Ectodermal cell (in vitro differentiated cells): ENCODE data around the gene TICAM1.
"Not testable (repeated sequence)": the region's sequence is repeated elsewhere in the genome, so short reads cannot be mapped to it uniquely, and the experiment has no call there.

ENCODE experiments used
- H3K27ac ChIP-seq: 2 replicates; pipeline ENCODE4 v1.7.0; 2013; ENCODE audit warnings: mild to moderate bottlenecking, low read depth, low read length; ENCODE audit not compliant: insufficient read depth, poor library complexity, severe bottlenecking
- H3K27me3 ChIP-seq: 2 replicates; pipeline ENCODE4 v1.7.0; 2013; ENCODE audit warnings: mild to moderate bottlenecking, low read length; ENCODE audit not compliant: insufficient read depth, control insufficient read depth, poor library complexity, severe bottlenecking
- H3K36me3 ChIP-seq: one replicate; pipeline ENCODE4 v1.7.0; 2013; ENCODE audit warnings: low read length; ENCODE audit not compliant: control insufficient read depth, insufficient read depth
- H3K4me1 ChIP-seq: one replicate; pipeline ENCODE4 v1.7.0; 2013; ENCODE audit warnings: low read length; ENCODE audit not compliant: control insufficient read depth, insufficient read depth
- H3K4me3 ChIP-seq: 2 replicates; pipeline ENCODE4 v1.7.0; 2013; ENCODE audit warnings: low read depth, low read length, control low read depth; ENCODE audit not compliant: insufficient read depth
- H3K9me3 ChIP-seq: 2 replicates; pipeline ENCODE4 v1.7.0; 2013; ENCODE audit warnings: mild to moderate bottlenecking, low read length, moderate library complexity; ENCODE audit not compliant: control insufficient read depth
- WGBS, 2 experiments: methylation state at CpG; one replicate each; pipeline ENCODE4 v1.1.7; 2013; ENCODE audit warnings: missing lambda C conversion rate in 2 of 2; 5-methylcytosine and 5-hydroxymethylcytosine counted together

Gene TICAM1

GRCh38 chr19:4805140-4805539 lies 26.4 kb downstream of the TICAM1 start:
- 92 to 93% methylated on average over 6 of the region's 6 CpGs for WGBS, 2 experiments
- H3K9me3 ChIP-seq, H3K27ac ChIP-seq, H3K27me3 ChIP-seq, H3K4me3 ChIP-seq, H3K36me3 ChIP-seq, H3K4me1 ChIP-seq: not testable (repeated sequence)

DNA sequence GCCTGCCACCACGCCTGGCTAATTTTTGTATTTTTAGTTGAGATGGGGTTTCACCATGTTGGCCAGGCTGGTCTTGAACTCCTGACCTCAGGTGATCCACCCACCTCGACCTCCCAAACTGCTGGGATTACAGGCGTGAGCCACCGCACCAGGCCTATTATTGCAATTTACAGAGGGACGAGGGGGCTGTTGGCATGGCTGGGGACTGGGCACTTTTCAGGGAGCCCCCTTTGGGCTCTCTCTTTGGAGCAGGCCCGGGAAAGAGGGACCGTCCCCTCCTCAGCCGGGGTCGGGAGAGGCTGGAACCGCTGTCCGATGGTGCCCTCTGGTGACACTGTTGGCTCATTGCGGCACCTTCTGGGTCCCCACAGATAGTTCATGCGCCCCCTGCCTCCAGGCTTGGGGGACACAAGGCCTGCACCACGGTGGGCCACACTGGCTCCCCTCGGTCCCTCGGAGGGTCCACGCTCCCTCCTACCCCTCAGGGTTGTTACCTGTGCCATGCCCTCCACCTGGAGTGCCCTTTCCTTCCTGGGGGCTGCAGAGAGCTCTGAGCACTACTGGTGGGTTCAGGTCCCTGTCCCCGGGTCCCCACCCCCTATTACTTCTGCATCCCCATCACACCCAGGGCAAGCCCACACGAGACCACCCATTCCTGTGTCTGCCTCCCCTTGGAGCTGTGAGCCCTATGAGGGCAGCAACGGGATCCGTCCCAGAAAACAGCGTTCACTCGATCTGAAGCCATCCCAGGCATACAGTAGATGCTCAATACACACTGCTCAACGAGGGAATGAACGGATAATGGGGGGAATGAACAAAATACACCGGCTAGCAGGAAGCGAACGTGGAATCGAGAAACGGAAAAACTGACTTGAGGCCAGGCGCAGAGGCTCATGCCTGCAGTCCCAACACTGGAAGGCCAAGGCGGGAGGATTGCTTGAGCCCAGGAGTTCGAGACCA lies 27.5 kb downstream of the TICAM1 start:
- Histone ChIP-seq H3K36me3 (no peaks in the 10 kb centered on the region), H3K9me3 (no peaks in the 10 kb centered on the region), H3K27ac (no peak overlapping the region), H3K27me3 (no peaks in the 10 kb centered on the region), H3K4me1 (no peaks in the 10 kb centered on the region), H3K4me3 (no peak overlapping the region)
- WGBS, 2 experiments = 54 to 55% methylated on average over 33 of the region's 33 CpGs

- H3K9me3 ChIP-seq = no peaks in the 10 kb centered on the region
These were observed 28.8 kb downstream of the TICAM1 start for GRCh38 chr19:4802711-4803110.

GRCh38 chr19:4801085-4801619 lies 30.4 kb downstream of the TICAM1 start:
- Histone ChIP-seq H3K4me1 (no peaks in the 10 kb centered on the region), H3K4me3 (no peak overlapping the region), H3K27ac (no peak overlapping the region), H3K27me3 (no peaks in the 10 kb centered on the region), H3K9me3 (no peaks in the 10 kb centered on the region), H3K36me3 (peaks cover 3% of the 10 kb centered on the region)
- 92 to 93% methylated on average over 2 of the region's 3 CpGs for WGBS, 2 experiments

More at GRCh38 chr19:4802711-4803110, 28.8 kb downstream of the TICAM1 start:
- Histone ChIP-seq H3K36me3 (no peaks in the 10 kb centered on the region), H3K4me1 (no peaks in the 10 kb centered on the region), H3K27me3 (no peaks in the 10 kb centered on the region), H3K4me3 (no peak overlapping the region), H3K27ac (no peak overlapping the region)
- WGBS, 2 experiments = 89% methylated on average over 7 of the region's 7 CpGs

GRCh38 chr19:4800591-4801081 lies 30.9 kb downstream of the TICAM1 start:
- WGBS, 2 experiments = 88 to 89% methylated on average over 23 of the region's 23 CpGs
- Histone ChIP-seq H3K27me3 (no peaks in the 10 kb centered on the region), H3K4me1 (no peaks in the 10 kb centered on the region), H3K36me3 (peaks cover 3% of the 10 kb centered on the region), H3K27ac (no peak overlapping the region), H3K9me3 (no peaks in the 10 kb centered on the region), H3K4me3 (no peak overlapping the region)

DNA sequence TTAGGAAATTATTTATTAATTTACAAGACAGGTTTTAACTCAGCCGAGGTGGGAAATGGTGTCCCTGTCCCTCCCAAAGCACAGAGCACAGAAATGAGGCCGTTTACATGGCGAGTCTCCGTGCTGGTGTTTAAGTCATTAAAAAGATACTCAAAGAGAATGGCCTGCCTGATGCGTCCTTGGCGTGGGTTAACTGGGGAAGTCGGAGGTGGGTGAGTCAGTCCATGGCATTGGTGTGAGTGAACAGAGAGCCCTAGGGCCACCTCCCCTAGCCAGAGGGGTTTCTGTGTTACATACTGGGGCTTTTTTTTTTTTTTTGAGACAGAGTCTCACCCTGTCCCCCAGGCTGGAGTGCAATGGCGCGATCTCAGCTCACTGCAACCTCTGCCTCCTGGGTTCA lies 36.1 kb downstream of the TICAM1 start:
- 93% methylated on average over 9 of the region's 9 CpGs for WGBS, 2 experiments

DNA sequence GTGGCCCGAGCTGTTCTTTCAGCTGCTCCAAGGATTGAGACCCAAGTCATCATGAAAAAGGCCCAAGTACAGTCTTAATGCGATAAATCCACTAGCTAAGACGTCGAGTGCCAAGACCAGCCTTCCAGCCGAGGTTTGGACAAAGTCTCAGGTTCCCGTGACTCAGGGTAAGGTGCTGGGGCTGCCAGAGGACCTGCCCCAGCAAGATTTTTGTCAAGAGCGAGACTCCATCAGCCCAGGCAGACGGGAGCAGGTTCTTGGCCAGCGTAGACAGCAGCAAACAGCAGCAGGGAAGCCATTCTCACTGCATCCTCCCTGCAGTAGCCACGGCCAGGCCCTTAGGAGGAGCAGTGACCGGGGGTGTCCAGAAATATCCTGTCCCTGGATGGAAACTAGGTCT lies 36.5 kb downstream of the TICAM1 start:
- Histone ChIP-seq H3K27me3 (no peaks in the 10 kb centered on the region), H3K36me3 (peaks cover 14% of the 10 kb centered on the region), H3K4me1 (no peaks in the 10 kb centered on the region), H3K9me3 (no peaks in the 10 kb centered on the region), H3K27ac (no peak overlapping the region), H3K4me3 (no peak overlapping the region)
- WGBS, 2 experiments = 95 to 96% methylated on average over 11 of the region's 11 CpGs

More for the DNA sequence above, 36.1 kb downstream of the TICAM1 start:
- H3K36me3 ChIP-seq = peaks cover 14% of the 10 kb centered on the region
- no peaks in the 10 kb centered on the region for H3K4me1 ChIP-seq
- H3K4me3 ChIP-seq = no peak overlapping the region
- H3K27ac ChIP-seq = no peak overlapping the region
- H3K27me3 ChIP-seq = no peaks in the 10 kb centered on the region
- no peaks in the 10 kb centered on the region for H3K9me3 ChIP-seq

GRCh38 chr19:4793278-4793677 lies 38.2 kb downstream of the TICAM1 start:
- not testable (repeated sequence) for H3K4me3 ChIP-seq, H3K4me1 ChIP-seq, H3K27ac ChIP-seq, H3K27me3 ChIP-seq, H3K9me3 ChIP-seq
- H3K36me3 ChIP-seq = peaks cover 14% of the 10 kb centered on the region
- WGBS, 2 experiments = 95 to 96% methylated on average over 19 of the region's 19 CpGs

DNA sequence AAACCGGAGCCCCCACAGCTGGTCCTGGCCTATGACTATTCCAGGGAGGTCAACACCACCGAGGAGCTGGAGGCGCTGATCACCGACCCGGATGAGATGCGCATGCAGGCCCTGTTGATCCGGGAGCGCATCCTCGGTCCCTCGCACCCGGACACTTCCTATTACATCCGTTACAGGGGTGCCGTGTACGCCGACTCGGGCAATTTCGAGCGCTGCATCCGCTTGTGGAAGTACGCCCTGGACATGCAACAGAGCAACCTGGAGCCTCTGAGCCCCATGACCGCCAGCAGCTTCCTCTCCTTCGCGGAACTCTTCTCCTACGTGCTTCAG lies 38.7 kb downstream of the TICAM1 start:
- not testable (repeated sequence) for H3K4me1 ChIP-seq, H3K9me3 ChIP-seq, H3K27ac ChIP-seq, H3K27me3 ChIP-seq, H3K4me3 ChIP-seq
- H3K36me3 ChIP-seq = peaks cover 14% of the 10 kb centered on the region
- whole genome bisulfite sequencing, 2 experiments = 94% methylated on average over 24 of the region's 24 CpGs

DNA sequence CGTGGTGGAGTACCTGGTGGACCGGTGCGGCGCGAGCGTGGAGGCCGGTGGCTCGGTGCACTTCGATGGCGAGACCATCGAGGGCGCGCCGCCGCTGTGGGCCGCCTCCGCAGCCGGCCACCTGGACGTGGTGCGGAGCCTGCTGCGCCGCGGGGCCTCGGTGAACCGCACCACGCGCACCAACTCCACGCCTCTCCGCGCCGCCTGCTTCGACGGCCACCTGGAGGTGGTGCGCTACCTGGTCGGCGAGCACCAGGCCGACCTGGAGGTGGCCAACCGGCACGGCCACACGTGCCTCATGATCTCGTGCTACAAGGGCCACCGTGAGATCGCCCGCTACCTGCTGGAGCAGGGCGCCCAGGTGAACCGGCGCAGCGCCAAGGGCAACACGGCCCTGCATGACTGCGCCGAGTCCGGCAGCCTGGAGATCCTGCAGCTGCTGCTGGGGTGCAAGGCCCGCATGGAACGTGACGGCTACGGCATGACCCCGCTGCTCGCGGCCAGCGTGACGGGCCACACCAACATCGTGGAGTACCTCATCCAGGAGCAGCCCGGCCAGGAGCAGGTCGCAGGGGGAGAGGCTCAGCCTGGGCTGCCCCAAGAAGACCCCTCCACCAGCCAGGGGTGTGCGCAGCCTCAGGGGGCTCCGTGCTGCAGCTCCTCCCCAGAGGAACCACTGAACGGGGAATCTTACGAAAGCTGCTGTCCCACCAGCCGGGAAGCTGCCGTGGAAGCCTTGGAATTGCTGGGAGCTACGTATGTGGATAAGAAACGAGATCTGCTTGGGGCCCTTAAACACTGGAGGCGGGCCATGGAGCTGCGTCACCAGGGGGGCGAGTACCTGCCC lies 39.3 kb downstream of the TICAM1 start:
- H3K27me3 ChIP-seq, H3K4me1 ChIP-seq, H3K9me3 ChIP-seq: not testable (repeated sequence)
- WGBS, 2 experiments = 16% methylated on average over 75 of the region's 75 CpGs
- peak overlapping the region; percentile 85 for H3K27ac ChIP-seq
- H3K4me3 ChIP-seq = peak overlapping the region; percentile 93
- peaks cover 14% of the 10 kb centered on the region for H3K36me3 ChIP-seq
